NCI-H460 (cell line): Measurements from ENCODE around the gene TUBG2. TPM values are rescaled to one million over a fixed set of nuclear protein-coding genes. Genes with fewer than 3 reads are reported as not detected.

Source experiments
- DNase-seq: peaks from one replicate; pipeline ENCODE4 v3.0.0-alpha.2; 2016; ENCODE audit warnings: low read depth; ENCODE audit errors: extremely low read depth
- small RNA-seq, 2 experiments: library from RNA; depleted of rRNA; stranded (forward); fragments of <200 nt; gene quantifications; one replicate each; pipeline ENCODE3, GENCODE V24; 2014
- total RNA-seq: library from RNA; depleted of rRNA; stranded (reverse); fragments of >200 nt; shearing (Covaris generic); gene quantifications from 2 replicates; pipeline ENCODE4 v1.2.3, GENCODE V29; 2014; rRNA removed

TUBG2 gene
- total RNA-seq, 1 experiment from 2014 or later: 10.2 TPM

DNA sequence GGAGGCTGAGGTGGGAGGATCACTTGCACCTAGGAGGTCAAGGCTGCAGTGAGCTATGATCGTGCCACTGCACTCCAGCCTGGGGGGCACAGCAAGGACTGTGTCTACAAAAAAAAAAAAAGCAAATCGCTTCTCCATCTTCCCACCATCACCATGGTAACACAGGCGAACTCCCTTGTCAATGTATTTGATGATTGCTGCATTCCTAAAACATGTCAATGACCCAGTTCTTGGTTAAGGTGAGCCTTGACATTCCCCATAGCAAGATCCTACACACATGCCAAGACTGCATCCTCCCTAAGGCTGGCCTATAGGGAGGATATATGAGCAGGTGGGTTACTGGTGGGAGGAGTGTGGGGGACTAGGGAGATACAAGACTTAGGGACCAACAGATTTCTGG, 35.4 kb downstream of the TUBG2 start:
- no peak for DNase-seq

DNA sequence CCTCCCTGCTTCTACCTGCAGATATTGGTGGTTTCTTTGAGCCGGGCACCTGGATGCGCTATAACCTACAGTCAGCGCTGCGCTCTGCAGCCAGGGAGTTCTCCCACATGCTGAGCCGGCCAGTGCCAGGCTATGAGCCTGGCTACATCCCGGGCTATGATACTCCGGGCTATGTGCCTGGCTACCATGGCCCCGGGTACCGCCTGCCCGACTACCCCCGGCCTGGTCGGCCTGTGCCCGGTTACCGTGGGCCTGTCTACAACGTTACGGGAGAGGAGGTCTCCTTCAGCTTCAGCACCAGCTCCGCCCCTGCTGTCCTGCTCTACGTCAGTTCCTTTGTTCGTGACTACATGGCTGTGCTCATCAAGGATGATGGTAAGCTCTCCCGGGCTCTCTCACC, 36.4 kb downstream of the TUBG2 start:
- no peak for DNase-seq

DNA sequence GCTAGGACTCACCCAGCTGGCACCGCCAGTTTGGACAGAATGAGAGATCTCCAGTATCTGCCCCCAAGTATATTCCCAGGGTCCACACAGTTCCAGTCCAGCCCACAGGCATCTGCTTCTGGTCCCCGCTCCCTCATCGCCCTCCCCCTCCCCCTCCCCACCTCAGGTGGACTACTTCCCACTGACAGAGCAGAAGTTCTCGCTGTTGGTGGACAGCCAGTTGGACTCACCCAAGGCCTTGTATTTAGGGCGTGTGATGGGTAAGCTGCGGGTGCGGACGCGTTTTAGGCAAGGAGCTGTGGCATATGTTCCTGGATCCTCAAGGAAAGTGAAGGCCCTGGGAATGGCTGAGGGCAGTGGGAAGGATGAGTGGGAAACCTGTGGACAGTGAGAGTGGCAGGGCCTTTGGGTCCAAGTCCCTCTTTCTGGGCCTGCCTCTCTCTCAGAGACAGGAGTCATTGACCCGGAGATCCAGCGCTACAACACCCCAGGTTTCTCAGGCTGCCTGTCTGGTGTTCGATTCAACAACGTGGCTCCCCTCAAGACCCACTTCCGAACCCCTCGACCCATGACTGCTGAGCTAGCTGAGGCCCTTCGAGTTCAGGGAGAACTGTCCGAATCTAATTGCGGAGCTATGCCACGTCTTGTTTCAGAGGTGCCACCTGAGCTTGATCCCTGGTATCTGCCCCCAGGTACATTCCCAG, 38.2 kb downstream of the TUBG2 start:
- DNase-seq: no peak

DNA sequence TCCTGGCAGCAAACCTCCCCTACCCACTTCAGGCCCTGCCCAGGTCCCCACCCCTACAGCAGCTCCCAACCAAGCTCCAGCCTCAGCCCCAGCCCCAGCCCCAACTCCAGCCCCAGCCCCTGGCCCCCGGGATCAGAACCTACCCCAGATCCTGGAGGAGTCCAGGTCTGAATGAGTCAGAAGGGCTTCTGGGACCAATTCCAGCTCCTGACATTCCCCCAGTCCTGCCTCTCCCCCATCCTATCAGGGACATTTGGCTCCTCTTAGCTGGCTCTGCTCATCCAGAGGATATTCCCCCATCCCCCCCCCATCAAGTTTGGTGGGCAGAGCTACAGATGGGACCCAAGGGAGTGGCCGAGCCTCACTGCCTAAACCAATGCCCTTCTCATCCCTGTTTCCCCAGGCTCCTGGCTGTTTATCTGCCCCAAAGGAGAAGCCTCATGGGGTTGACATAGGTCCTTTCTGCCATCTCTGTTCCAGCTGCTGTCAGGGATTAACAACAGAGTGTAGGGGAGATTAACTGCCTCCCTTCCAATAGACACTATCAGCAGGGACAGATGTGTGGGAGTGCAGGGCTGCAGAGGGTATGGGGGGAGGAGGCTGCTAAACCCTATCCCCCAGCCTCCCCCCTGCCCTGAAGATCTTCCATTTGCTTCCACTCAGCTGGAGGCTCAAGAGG, 39.8 kb downstream of the TUBG2 start:
- no peak for DNase-seq

DNA sequence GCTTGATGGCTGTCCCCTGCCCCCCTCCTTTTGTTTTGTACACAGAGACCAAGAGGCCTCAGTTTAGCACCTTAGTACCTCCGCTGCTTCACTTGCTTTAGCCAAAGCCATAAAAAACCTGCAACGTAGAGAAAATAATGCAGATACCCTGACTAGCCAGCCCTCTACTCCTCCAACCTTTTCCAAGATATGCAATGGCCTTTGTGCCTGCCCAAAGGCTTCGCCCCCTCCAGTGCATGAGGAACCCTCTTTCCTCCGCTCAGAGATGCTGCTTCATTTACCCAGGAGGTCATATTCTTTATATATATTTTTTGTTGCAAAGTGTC, 40.3 kb downstream of the TUBG2 start:
- DNase-seq: no peak

DNA sequence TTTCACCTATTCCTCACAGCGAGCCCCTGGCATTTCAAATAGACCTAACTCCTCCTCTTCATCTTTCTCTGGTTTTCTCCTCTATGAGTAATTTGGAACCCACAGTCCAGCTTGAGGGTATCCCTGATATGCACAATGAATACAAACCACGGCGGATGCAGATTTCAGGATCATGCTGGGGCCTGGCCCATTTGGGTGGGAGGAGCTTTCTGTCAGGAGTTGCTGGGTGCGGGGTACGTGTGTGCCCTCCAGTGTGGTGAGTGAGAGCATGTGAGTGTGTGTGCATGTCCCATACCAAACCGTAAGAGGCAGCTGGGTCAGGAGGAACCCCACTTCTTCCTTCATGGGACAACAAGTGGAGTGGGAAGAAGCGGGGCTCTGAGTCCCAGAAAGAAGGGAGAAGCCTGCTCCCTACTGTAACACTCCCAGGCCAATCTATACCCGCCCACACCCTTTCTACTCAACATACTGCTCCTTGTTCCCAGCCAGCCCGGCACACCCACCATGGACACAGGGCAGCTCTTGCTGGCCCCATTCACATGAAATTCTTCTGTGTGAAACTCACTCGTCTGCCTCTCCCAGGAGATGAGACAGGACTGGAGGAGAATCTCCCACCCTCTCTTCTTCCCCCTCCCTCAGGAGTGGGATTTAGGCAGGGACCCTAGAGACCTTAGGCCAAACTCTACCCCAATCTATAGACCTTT, 41.7 kb downstream of the TUBG2 start:
- no peak for DNase-seq

DNA sequence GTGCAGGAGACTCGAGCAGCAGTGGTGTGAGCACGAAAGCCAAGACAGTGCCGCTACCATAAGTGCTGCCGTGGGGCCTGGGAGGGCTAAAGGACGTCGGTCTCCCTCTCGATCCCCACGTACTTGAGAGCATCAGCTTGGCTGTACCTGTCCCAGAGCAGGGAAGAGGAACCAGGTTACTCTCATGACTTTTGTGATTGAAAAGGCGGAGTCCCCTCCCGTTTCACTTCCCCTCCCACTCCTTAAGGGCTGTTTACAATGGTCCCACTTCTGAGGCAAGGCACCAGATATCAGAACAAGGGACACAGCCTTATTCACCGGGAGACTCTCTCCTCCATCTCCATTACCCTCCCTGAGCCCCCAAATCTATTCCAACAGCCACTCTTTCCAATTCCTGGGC, 43.4 kb downstream of the TUBG2 start:
- no peak for DNase-seq

DNA sequence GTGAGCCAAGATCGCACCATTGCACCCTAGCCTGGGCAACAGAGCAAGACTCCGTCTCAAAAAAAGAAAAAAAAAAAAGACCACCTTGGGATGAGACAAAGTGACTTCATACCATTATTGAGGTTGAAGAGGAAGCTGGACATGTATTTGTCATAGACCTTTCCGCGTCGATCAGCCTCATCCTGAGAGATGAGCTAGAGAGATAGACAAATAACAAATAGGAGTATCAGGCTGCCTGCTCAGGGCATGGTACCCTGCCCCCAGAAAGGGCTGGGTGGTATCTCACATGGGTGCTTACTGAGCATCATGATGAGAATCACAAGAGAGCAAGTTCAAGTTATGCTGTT, 45.4 kb downstream of the TUBG2 start:
- no peak for DNase-seq

DNA sequence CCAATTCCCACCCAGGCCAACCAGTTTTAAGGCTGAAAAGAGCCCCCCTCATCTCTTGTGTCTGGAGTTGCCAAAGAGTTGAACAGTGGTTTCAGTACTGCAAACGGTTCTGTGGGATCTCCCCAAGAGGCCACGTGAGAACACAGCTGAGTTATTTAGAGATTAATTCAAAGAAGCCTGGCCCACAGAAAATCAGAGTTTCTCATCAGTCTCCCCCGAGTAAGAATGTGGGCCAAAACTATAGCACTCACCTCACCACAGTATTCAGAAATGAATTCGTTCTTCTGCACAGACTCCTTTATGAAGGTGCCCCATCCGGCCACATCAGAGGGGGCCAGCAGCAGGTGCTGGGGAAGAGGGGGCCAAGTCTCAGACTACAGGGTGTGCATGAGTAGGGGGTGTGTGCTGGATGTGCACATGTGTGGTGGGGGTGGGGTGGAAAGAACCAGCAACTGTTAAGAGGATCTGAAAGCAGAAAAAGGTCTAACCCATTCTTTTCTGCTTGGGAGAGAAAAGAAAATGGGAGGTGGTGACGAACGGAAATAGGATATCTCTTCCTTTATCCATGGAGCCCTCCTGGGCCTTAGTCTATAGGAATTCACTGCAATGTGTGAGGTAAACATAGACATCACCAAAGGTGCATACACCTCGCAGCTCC, 45.9 kb downstream of the TUBG2 start:
- DNase-seq: no peak

DNA sequence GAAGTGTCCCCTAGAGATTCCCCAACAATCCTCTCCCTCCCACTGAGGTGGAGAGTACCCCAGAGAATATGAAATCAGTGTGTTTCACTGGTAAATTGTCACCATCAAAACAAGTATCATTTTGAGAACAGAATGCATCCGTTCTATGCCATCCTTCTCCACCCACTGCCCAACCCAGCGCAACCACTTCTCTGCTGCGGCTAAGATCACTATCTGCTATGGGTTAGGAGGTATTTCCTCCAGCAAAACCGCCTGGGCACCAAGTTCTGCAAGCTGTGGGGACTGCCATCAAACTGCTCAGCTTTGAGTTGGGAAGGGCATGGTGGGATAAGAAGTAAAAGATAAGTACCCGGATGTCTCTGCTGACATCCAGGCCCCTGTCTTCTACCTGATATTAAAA, 47.6 kb downstream of the TUBG2 start:
- DNase-seq: no peak

DNA sequence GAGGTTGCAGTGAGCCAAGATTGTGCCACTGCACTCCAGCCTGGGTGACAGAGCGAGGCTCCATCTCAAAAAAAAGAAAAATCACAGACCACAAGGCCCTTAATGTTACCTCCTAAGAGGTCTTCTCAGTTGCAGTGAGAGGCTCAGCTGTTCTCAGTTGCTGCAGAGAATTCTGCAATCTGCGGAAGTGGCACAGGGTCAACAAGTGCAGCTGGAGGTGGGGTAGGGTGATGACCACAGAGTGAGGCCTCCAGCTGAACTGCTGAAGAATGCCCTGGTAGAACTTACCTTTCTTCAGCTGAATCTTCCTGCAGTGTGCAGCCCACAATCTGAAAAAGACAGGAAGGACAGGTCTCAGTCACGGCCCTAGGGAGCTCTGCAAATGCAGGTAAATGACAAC, 49.5 kb downstream of the TUBG2 start:
- DNase-seq: no peak

DNA sequence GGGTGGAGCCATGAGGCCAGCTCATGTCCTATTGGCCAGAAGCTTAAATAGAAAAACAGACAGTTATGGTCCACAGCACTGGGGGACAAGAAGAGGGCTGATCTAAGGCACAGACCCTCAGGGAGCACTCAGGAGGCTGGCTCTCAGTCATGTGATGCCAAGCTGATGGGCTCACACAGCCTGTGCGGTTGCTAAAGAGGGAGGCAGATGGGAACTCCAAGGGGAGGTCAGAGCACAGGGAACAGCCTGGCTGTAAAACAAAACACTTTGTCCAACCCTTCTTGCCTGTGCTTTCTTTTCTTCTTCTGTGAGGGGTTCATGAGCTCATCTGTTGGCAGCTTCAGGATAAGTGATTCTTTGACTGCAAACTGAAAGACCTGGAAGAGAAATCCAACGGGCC, 50.5 kb downstream of the TUBG2 start:
- no peak for DNase-seq

Small RNAs within 50 kb of the gene (small RNA-seq; reads per million reads assigned to genes)
- 0 reads per million in 2 experiments for gene MIR6780A

Other genes starting within 250 kb of the TUBG2 start
- 64.0 and 70.4 TPM in 2 replicates for gene CAVIN1, start 236.0 kb upstream of the TUBG2 start, total RNA-seq
- 19.5 and 25.7 TPM in 2 replicates for gene ATP6V0A1, start 200.4 kb upstream of the TUBG2 start, total RNA-seq
- gene NAGLU, start 123.0 kb upstream of the TUBG2 start, total RNA-seq: 15.1 and 15.3 TPM in 2 replicates
- gene HSD17B1, start 106.4 kb upstream of the TUBG2 start, total RNA-seq: 0.37 and 0.38 TPM in 2 replicates
- 36.5 and 38.1 TPM in 2 replicates for gene COASY, start 97.1 kb upstream of the TUBG2 start, total RNA-seq
- gene MLX, start 92.2 kb upstream of the TUBG2 start, total RNA-seq: 35.0 and 41.4 TPM in 2 replicates
- gene PSMC3IP, start 81.6 kb upstream of the TUBG2 start, total RNA-seq: 15.0 and 17.1 TPM in 2 replicates
- 32.2 and 35.5 TPM in 2 replicates for gene RETREG3, start 49.9 kb upstream of the TUBG2 start, total RNA-seq
- gene TUBG1, start 49.6 kb upstream of the TUBG2 start, total RNA-seq: 62.1 and 78.8 TPM in 2 replicates
- 18.3 and 19.4 TPM in 2 replicates for gene PLEKHH3, start 17.7 kb downstream of the TUBG2 start, total RNA-seq
- gene CCR10, start 22.6 kb downstream of the TUBG2 start, total RNA-seq: 0.30 and 0.66 TPM in 2 replicates
- 6.7 and 6.8 TPM in 2 replicates for gene CNTNAP1, start 23.2 kb downstream of the TUBG2 start, total RNA-seq
- 21.0 and 33.8 TPM in 2 replicates for gene EZH1, start 85.8 kb downstream of the TUBG2 start, total RNA-seq
- 0.63 and 0.74 TPM in 2 replicates for gene RAMP2, start 101.9 kb downstream of the TUBG2 start, total RNA-seq
- 98.9 and 99.5 TPM in 2 replicates for gene VPS25, start 114.2 kb downstream of the TUBG2 start, total RNA-seq
- gene WNK4, start 121.3 kb downstream of the TUBG2 start, total RNA-seq: 0.61 and 0.64 TPM in 2 replicates
- 53.0 and 64.3 TPM in 2 replicates for gene COA3, start 139.4 kb downstream of the TUBG2 start, total RNA-seq
- gene CNTD1, start 139.6 kb downstream of the TUBG2 start, total RNA-seq: 0.17 and 0.98 TPM in 2 replicates
- 80.6 and 88.8 TPM in 2 replicates for gene BECN1, start 165.0 kb downstream of the TUBG2 start, total RNA-seq
- gene PSME3, start 174.1 kb downstream of the TUBG2 start, total RNA-seq: 132 and 152 TPM in 2 replicates
- 4.5 and 4.7 TPM in 2 replicates for gene AOC2, start 185.3 kb downstream of the TUBG2 start, total RNA-seq
- 1.2 and 1.4 TPM in 2 replicates for gene AOC3, start 191.9 kb downstream of the TUBG2 start, total RNA-seq
- not detected in 2 replicates for gene G6PC1, start 241.5 kb downstream of the TUBG2 start, total RNA-seq